Activated naive CD8-positive, alpha-beta T cell (primary cell): ENCODE measurements around the gene CLMN.
"Not testable (repeated sequence)": the region's sequence is repeated elsewhere in the genome, so short reads cannot be mapped to it uniquely, and the experiment has no call there.

ENCODE experiments used
- H3K27ac Mint-ChIP-seq: one replicate; pipeline ENCODE4 v1.8.0; 2021; ENCODE audit warnings: mixed read lengths
- H3K27me3 Mint-ChIP-seq: one replicate; pipeline ENCODE4 v1.8.0; 2021; ENCODE audit warnings: mixed read lengths
- H3K36me3 Mint-ChIP-seq: one replicate; pipeline ENCODE4 v1.8.0; 2021; ENCODE audit warnings: mixed read lengths
- H3K4me1 Mint-ChIP-seq: one replicate; pipeline ENCODE4 v1.8.0; 2021; ENCODE audit warnings: low read depth, mixed read lengths
- H3K4me3 Mint-ChIP-seq: one replicate; pipeline ENCODE4 v1.8.0; 2021; ENCODE audit warnings: mild to moderate bottlenecking, mixed read lengths
- H3K9me3 Mint-ChIP-seq: one replicate; pipeline ENCODE4 v1.8.0; 2021; ENCODE audit warnings: low read depth, mixed read lengths

CLMN gene

DNA sequence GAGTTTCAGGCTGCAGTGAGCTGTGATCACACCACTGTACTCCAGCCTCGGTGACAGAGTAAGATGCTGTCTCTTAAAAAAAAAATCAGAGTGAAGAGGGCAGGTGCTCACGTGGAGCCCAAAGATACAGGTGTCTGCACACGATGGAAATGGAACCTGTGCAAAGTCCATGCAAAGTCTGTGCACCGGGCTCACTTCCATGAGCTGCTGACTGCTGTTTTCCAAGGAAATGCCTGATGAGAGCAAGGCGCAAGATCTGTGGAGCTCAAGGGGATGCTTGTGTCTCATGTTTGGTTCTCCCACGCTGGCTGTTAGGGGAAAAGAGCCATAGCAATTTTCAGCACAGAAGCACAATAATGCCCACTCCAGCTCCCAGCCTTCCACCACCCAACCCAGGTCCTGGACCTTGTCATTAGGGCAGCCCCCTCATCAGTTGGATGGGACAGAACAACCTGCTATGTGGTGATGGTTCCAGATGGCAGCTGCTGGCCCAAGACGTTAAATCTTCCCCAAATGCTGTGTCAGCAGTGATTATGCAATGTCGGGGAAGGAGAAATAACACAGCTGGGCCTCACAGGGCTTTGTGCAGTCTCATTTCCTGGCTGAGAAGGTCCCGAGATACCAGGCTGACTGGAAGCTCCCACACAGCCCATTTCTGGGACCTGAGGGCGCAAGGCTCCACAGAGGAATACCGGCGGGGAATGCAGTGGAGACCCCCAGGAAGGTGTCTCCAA is 134.5 kb downstream of the CLMN start:
- Mint-ChIP-seq H3K4me1 (peaks cover 2% of the 10 kb centered on the region), H3K27ac (no peak overlapping the region), H3K9me3 (no peaks in the 10 kb centered on the region), H3K27me3 (peaks cover 16% of the 10 kb centered on the region), H3K4me3 (no peak overlapping the region), H3K36me3 (peaks cover 9% of the 10 kb centered on the region)

DNA sequence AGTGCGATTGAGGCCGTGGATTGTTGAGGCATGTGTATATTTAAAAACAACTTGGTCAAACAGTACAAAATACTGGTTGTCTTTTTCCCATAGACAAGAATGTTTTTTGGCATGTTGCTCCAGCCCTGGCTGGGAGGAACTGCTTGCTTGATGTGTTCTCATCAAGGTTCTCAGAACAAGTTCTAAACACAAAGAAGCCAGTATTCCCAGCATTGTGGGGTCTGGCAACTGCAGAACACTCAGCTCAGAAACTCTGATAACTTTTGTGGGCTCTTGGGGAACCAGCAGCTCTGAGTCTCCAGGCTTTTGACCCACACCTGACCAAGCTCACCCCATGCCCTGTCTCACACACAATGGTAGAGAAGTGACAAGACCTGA is 135.3 kb downstream of the CLMN start:
- Mint-ChIP-seq H3K27ac (no peak overlapping the region), H3K9me3 (no peaks in the 10 kb centered on the region)

DNA sequence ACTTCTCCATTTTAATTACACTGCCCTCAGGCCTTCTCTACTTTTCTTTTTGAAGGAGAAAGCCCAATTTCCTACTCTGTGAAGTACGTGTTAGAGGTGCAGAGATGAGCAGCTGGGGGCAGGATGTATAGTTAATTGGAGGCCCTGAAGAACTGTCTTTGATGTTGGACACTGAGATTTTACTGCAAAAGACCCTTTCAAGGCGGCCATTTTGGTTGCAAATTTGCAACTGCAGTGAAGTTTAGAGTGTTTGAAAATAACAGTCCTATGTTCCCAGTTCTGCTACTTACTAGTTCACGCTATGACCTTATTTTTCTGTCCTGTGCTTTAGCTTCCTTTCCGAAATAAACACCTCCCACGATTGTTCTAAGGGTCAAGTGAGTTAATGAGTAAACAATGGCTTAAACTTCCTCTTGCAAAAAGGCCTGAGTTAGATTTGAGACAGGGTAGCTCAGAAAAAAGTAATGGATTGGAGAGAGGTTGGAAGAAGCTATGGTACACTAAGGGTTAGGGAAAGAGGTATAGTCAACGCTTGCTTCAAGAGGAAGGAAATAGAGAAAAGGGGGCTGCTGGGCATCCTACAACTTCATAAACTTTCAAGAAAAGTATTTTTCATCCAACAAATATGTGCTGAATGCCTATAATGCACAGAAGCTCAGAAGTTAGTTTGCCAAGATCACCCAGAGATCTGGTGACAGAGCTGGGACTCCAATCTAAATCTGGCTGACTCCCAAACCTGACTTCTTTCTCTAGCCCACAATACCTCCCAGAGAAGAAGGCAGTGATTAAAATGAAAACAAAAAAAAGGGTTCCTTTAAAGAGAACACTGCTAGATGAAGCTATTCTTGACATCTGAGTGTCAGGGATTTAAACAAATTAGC is 135.9 kb downstream of the CLMN start:
- Mint-ChIP-seq H3K9me3 (no peaks in the 10 kb centered on the region), H3K27ac (no peak overlapping the region), H3K4me1 (peaks cover 2% of the 10 kb centered on the region), H3K27me3 (peaks cover 15% of the 10 kb centered on the region), H3K4me3 (no peak overlapping the region), H3K36me3 (peaks cover 13% of the 10 kb centered on the region)

More for the DNA sequence above, 135.3 kb downstream of the CLMN start:
- H3K4me3 Mint-ChIP-seq = no peak overlapping the region
- H3K36me3 Mint-ChIP-seq = peaks cover 9% of the 10 kb centered on the region
- H3K4me1 Mint-ChIP-seq = peaks cover 2% of the 10 kb centered on the region
- H3K27me3 Mint-ChIP-seq = peaks cover 15% of the 10 kb centered on the region

DNA sequence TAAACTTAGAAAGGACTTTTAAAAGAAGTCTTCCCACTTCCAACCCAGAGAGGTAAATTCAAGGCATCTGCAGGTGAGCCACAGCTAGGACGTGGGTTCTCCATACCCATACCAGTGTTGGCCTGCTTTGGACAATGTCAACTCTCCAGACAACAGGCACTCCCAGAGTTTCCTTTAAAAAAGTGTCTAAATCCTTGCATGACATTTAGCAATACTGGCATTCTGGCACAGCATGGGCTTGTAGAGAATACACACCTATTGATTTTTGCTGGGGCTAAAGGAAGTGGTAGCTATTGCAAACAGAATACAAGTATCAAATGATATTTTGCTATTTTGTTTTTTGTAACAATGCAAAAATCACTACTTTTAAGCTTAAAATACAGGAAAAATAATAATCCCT is 136.6 kb downstream of the CLMN start:
- Mint-ChIP-seq H3K36me3 (peaks cover 16% of the 10 kb centered on the region), H3K27me3 (peaks cover 15% of the 10 kb centered on the region), H3K4me3 (no peak overlapping the region), H3K4me1 (peaks cover 2% of the 10 kb centered on the region), H3K27ac (no peak overlapping the region), H3K9me3 (no peaks in the 10 kb centered on the region)

DNA sequence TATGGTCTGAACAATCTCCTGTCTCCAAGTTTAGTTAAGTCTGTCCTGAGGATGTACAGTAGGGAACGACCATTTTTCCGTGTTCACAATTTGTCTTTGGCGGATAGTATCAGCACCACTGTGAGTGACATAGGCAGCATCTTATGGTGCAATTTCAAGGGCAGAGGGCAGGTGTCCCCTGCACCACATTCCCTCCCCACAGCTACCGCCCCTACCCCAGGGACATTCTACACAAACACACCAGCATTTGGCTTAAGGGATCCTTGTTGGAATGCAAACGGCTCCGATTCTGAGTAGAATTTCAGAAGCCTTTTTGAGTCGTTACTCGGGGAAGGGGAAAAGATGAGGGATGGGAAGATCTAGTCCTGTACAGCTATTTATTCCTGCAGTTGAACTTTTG is 137.3 kb downstream of the CLMN start:
- Mint-ChIP-seq H3K36me3 (peaks cover 18% of the 10 kb centered on the region), H3K9me3 (no peaks in the 10 kb centered on the region), H3K4me1 (peaks cover 2% of the 10 kb centered on the region), H3K4me3 (no peak overlapping the region), H3K27ac (no peak overlapping the region), H3K27me3 (peaks cover 15% of the 10 kb centered on the region)

DNA sequence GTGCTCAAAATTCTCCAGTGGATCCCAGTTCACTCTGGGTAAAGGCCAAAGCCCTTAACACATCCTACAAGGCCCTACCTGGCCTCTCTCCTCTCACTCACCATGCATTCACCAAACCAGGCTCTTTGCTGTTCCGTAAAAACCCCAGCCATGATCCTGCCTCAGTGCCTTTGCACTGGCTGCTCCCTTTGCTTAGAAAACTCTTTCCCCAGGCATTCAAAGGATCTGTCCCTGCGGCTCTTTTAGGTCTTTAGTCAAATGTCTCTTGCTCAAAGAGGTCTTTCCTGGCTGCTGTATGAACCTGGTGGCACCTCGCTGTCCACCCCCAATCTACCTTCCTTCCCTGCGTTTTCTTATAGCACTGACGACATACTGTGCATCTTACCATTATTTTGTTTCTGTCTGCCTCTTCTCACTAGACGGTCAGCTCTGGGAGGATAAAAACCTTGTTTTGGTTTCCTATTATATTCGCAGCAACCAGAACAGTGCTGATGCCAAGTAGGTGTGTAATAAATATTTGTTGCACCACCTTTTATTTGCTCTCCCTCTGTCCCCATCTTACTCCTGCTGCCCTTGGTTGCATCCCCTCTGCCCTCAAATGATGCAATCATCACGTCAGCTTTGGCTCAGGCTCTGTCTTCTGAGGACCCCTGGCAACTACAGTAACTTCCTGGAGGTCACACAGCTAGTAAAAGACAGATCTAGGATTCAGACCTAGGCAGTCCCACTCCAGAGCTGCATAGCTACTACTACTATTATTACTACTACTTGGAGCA is 138.6 kb downstream of the CLMN start:
- Mint-ChIP-seq H3K4me1 (peaks cover 2% of the 10 kb centered on the region), H3K27me3 (peaks cover 9% of the 10 kb centered on the region), H3K27ac (no peak overlapping the region), H3K36me3 (peaks cover 18% of the 10 kb centered on the region), H3K9me3 (no peaks in the 10 kb centered on the region), H3K4me3 (no peak overlapping the region)

DNA sequence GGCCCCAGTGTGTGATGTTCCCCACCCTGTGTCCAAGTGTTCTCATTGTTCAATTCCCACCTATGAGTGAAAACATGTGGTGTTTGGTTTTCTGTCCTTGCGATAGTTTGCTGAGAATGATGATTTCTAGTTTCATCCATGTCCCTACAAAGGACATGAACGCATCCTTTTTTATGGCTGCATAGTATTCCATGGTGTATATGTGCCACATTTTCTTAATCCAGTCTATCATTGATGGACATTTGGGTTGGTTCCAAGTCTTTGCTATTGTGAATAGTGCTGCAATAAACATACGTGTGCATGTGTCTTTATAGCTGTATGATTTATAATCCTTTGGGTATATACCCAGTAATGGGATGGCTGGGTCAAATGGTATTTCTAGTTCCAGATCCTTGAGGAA is 144.0 kb downstream of the CLMN start:
- not testable (repeated sequence) for H3K9me3 Mint-ChIP-seq, H3K27me3 Mint-ChIP-seq, H3K4me3 Mint-ChIP-seq, H3K4me1 Mint-ChIP-seq, H3K27ac Mint-ChIP-seq
- peaks cover 11% of the 10 kb centered on the region for H3K36me3 Mint-ChIP-seq

DNA sequence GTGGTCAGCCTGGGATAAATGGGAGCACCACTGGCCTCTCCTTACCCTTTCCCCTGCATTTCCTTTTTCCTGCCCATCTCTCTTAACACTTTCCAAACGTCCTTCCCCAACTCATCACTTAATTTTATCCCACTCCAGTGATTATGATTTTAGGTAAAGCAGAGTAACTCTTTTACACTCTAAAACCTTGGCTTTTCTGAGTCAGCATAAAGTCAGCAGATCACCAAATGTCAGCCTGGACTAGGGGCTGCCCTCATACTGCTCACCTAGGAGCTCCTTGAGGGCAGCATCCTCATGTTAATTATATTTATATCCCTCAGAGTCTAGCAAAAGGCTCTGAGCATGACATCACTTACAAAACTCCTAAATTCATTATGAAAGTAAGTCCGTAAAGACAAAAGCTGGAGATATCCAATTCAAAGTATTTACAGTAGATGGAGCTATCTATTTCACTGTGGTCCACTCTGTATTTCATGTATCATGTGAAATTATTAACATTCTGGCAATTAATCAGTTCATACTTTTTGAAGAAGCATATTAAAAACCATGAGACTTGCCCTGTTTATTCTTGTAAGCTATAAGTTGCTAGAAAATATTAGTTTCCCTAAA is 145.4 kb downstream of the CLMN start:
- Mint-ChIP-seq H3K27ac (no peak overlapping the region), H3K27me3 (no peaks in the 10 kb centered on the region), H3K9me3 (no peaks in the 10 kb centered on the region), H3K4me1 (no peaks in the 10 kb centered on the region), H3K4me3 (no peak overlapping the region), H3K36me3 (peaks cover 8% of the 10 kb centered on the region)

DNA sequence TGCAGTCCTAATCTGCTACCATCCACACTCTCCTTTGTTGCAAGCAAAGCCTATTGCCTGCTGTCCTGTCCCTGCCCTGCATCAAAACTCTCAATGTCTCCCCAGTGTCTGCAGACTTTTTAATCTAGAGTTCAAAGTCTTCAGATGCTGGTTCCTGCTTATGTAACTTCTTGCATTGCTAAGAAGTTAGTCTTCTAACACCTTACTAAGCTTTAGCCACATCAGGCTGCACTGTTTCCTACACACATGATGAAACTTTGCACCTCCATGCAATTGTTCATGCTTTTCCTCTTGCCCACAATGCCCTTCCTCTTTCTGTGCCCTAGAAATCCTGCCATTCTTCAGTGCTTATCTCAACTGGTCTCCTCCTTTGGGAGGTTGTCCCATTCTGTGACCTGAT is 146.2 kb downstream of the CLMN start:
- Mint-ChIP-seq H3K27ac (no peak overlapping the region), H3K4me1 (no peaks in the 10 kb centered on the region), H3K36me3 (peaks cover 3% of the 10 kb centered on the region)

DNA sequence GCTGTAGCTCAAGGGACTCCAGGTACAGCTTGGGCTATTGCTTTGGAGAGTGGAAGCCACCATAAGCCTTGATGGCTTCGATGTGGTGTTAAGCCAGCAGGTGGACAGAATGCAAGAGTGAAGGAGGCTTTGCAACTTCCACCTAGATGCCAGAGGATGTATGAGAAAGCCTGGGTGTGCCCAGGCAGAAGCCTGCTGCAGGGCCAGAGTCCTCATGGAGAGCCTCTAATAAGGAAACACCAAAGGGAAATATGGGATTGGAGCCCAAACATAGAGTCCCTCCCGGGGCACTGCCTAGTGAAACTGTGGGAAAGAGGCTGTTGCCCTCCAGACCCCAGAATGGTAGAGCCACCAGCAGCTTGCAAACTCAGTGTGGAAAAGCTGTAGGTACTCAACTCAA is 152.5 kb downstream of the CLMN start:
- peaks cover 15% of the 10 kb centered on the region for H3K36me3 Mint-ChIP-seq
- no peak overlapping the region for H3K27ac Mint-ChIP-seq
- H3K9me3 Mint-ChIP-seq = peaks cover 8% of the 10 kb centered on the region
- no peak overlapping the region for H3K4me3 Mint-ChIP-seq
- H3K27me3 Mint-ChIP-seq = no peaks in the 10 kb centered on the region
- no peaks in the 10 kb centered on the region for H3K4me1 Mint-ChIP-seq

More for the DNA sequence above, 146.2 kb downstream of the CLMN start:
- Mint-ChIP-seq H3K27me3 (no peaks in the 10 kb centered on the region), H3K4me3 (no peak overlapping the region), H3K9me3 (no peaks in the 10 kb centered on the region)

DNA sequence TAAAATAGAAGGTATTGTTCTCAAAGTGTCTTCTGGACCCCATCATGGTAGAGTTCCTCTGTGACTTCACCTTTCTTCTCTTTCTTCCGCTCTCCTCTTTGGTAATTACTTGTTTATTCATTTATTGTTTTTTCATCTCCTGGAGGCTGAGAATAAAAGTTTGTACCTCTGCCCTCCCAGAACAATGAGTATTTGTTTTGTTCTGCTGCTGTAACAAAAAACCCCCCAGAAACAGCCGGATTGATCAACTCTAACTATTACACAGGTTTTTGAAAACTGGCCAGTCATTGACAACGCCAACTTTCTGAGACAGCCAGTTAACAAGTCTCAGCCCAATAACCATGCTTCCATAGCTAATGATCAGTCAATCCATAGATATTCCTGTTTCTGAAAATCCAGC is 154.2 kb downstream of the CLMN start:
- no peaks in the 10 kb centered on the region for H3K4me1 Mint-ChIP-seq
- no peaks in the 10 kb centered on the region for H3K27me3 Mint-ChIP-seq
- no peak overlapping the region for H3K27ac Mint-ChIP-seq
- H3K9me3 Mint-ChIP-seq = peaks cover 8% of the 10 kb centered on the region
- H3K4me3 Mint-ChIP-seq = no peak overlapping the region
- peaks cover 15% of the 10 kb centered on the region for H3K36me3 Mint-ChIP-seq

DNA sequence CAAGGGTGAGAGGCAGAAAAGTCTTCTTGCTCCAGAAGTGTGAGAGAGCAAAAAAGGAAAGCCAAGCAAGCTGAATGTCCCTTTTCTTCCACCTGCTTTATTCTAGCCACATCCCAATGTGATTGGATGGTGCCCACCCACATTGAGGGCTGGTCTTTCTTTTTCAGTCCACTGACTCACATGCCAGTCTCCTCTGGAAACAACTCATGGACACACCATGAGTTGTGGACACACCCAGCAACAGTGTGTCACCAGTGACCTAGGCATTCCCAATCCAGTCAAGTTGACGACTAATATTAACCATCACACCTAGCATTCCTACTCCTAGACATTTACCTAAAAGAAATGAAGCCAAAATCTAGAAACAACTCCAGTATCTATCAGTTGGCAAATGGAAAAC is 155.2 kb downstream of the CLMN start:
- peaks cover 8% of the 10 kb centered on the region for H3K9me3 Mint-ChIP-seq
- H3K4me3 Mint-ChIP-seq = no peak overlapping the region
- H3K4me1 Mint-ChIP-seq = no peaks in the 10 kb centered on the region

DNA sequence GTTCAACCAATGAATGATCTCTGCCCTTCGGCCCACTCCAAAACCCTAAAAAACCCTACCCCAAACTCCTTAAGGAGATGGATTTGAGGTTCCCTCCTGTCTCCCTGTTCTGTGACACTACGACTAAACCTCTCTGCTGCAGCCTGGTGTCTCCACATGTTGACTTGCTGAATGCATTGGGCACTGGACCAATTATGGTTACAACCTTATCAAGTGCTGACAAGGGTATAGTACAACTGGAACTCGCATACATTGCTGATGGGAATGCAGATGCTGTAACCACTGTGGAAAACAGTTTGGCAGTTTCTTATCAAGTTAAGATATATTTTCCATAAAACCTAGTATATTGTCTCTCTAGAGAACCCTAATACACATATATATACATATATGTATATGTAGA is 156.0 kb downstream of the CLMN start:
- H3K27me3 Mint-ChIP-seq = no peaks in the 10 kb centered on the region
- peaks cover 15% of the 10 kb centered on the region for H3K36me3 Mint-ChIP-seq
- no peaks in the 10 kb centered on the region for H3K4me1 Mint-ChIP-seq
- H3K4me3 Mint-ChIP-seq = no peak overlapping the region
- H3K9me3 Mint-ChIP-seq = peaks cover 8% of the 10 kb centered on the region
- no peak overlapping the region for H3K27ac Mint-ChIP-seq

More for the DNA sequence above, 155.2 kb downstream of the CLMN start:
- Mint-ChIP-seq H3K36me3 (peaks cover 15% of the 10 kb centered on the region), H3K27ac (no peak overlapping the region), H3K27me3 (no peaks in the 10 kb centered on the region)

DNA sequence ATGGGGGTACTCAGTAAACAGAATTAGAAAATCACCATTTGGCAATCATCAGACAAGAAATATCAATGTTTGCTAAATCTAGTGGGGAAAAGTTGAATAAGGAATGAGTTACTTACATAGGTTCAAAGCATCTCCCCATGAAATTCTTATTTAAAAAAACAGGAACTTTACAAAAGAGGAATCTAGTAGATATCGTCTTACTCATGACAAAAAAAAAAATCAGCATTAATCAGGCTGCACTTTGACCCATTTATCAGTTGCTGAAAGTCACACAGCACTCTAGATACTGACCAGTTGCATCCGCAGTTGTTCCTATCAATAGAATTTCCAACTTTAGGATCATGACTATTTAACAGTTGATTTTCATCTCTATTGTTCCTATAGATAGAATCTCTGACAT is 156.6 kb downstream of the CLMN start:
- Mint-ChIP-seq H3K36me3 (peaks cover 15% of the 10 kb centered on the region), H3K27me3 (no peaks in the 10 kb centered on the region), H3K27ac (no peak overlapping the region), H3K4me3 (no peak overlapping the region), H3K9me3 (peaks cover 8% of the 10 kb centered on the region), H3K4me1 (peaks cover 4% of the 10 kb centered on the region)
